Measurements from ENCODE around the gene PRDX5.

PRDX5 gene

GRCh38 chr11:64330888-64331287 lies 13.0 kb downstream of the PRDX5 start:
- no peak for DNase-seq

GRCh38 chr11:64331569-64332371 lies 13.8 kb downstream of the PRDX5 start:
- peak; percentile 35 for DNase-seq

- no peak for DNase-seq
These were observed 15.6 kb downstream of the PRDX5 start for GRCh38 chr11:64333556-64333955.

DNA sequence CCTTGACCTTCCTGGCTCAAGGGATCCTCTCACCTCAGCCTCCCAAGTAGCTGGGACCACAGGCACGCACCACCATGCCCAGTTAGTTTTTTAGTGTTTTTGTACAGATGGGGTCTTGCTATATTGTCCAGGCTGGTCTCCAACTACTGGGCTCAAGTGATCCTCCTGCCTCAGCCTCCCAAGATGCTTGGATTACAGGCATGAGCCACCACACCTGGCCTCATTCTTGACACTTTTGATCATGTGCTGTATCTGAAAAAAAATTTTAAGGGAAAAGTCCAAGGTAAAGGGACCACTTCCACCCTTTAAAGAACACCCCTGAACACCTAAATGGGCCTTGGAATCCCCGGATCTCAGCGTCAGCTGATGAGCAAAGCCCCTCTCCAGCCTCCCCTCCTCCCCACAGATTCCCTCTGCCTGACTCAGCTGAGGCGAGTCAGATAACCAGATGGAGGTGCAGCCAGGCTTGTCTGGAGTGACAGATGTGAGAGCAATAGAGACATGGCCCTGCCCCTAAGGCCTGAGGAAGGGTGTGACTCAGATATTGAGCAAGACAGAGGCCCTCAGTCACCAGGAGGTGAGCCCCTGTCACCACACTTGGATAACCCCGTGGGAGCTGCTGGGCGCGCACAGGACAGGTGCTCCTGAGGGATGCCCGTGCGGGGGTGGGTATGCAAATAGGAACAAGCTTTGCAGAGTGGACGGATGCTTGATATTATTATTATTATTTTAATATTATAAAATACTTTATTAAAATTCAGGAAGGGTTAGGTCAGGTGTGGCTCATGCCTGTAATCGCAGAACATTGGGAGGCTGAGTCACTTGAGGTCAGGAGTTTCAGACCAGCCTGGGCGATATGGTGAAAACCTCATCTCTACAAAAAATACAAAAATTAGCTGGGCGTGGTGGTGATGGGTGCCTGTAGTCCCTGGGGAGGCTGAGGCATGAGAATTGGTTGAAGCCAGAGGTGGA lies 17.1 kb downstream of the PRDX5 start:
- peak; percentile 71 for DNase-seq

- DNase-seq = no peak
These were observed 19.8 kb downstream of the PRDX5 start for GRCh38 chr11:64337538-64338249.

DNA sequence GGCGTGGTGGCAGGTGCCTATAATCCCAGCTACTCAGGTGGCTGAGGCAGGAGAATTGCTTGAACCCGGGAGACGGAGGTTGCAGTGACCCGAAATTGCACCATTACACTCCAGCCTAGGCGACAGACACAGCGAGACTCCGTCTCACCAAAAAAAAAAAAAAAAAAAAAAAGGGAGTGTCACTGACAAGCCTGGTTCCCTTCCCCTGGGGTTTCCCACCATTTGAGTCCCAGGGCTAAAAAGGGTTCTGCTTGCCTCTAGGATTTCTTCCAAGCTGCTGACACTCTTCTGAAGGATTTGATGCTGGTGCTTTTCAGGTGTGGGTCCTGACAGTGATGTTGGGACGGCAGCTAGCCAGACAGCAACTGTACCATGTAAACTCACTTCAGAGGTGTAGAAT lies 20.8 kb downstream of the PRDX5 start:
- no peak for DNase-seq

GRCh38 chr11:64339286-64339685 lies 21.4 kb downstream of the PRDX5 start:
- no peak for DNase-seq

DNA sequence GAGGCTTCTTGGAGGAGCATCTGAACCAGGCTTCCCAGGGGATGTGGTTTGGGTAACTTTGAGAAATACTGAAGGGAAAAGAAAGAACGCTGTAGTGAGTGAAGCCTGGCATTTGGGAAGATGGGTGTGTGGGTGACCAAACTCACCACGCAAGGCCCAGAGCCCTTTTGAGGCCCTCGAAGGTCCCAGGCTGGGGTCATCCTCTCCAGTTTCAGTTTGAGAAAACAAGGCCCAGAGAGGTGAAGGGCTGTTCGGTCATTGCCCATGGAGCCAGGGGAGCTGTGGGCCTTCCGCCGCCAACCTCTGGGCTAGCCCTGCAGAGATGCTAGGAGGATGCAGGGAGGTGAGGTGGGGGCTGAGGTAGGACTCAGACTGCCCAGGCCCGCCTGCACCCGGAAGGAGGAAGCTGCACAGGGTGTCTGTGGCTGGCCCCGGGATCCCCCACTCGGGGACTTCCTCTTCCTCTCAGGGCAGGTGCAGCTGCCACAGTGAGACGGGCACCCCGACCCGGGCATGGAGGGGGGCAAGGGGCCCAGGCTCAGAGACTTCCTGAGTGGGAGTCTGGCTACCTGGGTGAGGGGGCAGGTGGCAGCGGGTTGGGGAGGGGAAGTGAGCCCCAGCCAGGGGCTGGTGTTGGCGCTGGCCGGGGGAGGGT lies 22.0 kb downstream of the PRDX5 start, which contains the start of gene CCDC88B:
Gene CCDC88B, plus strand, starts transcription at position 451 of the 655 bp plus-strand sequence. Its CDS starts 63 bp downstream, at position 514.
- DNase-seq = no peak

DNA sequence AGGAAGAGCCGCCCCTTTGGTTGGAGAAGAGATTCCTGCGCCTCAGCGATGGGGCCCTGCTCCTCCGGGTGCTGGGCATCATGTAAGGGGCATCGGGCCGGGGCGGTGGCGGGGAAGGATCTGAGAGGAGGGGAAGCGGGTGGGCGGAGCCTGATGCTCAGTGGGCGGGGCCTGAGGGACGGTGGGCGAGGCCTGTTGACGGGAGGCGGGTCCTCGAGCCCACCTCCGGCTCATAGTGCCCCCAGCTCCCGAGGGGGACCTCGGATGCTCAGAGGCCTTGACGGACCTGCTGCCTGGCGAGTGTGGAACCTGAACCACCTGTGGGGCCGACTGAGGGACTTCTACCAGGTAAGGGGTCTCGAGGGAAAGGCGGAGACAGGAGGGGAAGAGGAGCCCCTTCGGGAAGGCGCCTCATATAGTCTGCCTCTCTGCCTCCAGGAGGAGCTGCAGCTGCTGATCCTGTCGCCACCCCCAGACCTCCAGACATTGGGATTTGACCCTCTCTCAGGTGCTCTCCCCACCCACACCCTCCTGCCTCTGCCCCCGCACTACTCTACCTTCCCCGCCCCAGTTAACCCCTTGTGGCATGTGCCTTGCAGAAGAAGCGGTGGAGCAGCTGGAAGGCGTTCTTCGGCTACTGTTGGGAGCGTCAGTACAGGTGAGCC lies 22.9 kb downstream of the PRDX5 start:
- DNase-seq = no peak

DNA sequence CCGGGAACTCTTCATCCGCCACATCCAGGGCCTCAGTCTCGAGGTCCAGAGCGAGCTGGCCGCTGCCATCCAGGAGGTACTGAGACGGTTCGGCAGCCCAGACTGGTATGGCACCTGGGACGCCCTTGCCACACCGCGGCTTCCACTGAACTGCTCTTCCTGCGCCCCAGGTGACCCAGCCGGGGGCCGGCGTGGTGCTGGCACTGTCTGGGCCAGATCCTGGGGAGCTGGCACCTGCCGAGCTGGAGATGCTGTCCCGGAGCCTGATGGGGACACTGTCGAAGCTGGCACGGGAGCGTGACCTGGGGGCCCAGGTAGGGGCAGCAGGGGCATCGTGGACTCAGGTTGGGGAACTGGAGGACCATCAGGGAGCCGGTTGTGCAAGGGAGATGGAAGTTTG lies 23.5 kb downstream of the PRDX5 start:
- no peak for DNase-seq

DNA sequence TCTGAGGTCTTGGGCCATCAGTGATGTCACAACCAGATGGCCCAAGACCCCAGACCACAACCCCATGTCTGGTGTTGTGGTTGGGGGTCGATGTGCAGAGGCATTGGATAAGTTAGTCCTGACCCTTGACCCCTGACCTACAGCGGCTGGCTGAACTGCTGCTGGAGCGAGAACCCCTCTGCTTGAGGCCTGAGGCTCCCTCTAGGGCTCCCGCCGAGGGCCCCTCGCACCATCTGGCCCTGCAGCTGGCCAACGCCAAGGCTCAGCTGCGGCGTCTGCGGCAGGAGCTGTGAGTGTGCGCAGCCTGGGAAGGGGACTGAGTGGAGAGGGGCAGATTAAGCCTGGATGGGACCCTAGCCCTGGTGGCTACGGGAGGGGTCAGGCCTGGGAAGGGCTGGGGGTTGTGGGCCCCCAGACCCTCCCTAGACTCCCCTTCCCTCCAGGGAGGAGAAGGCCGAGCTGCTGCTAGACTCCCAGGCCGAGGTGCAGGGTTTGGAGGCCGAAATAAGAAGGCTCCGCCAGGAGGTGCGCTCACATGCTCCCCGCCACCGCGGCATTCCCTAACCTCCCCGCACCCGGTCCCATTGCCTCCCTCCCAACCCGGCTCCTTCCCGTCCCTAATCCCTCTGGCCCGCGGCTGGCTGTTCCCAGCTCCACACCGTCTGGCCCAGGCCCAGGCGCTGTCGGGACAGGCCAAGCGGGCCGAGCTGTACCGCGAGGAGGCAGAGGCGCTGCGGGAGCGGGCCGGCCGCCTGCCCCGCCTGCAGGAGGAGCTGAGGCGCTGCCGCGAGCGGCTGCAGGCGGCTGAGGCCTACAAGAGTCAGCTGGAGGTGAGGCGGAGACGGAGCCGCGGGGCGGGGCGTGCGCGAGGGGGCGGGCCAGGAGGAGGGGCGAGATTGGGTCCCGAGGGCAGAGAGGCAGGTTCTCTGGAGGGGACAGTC lies 24.2 kb downstream of the PRDX5 start:
- DNase-seq = no peak

DNA sequence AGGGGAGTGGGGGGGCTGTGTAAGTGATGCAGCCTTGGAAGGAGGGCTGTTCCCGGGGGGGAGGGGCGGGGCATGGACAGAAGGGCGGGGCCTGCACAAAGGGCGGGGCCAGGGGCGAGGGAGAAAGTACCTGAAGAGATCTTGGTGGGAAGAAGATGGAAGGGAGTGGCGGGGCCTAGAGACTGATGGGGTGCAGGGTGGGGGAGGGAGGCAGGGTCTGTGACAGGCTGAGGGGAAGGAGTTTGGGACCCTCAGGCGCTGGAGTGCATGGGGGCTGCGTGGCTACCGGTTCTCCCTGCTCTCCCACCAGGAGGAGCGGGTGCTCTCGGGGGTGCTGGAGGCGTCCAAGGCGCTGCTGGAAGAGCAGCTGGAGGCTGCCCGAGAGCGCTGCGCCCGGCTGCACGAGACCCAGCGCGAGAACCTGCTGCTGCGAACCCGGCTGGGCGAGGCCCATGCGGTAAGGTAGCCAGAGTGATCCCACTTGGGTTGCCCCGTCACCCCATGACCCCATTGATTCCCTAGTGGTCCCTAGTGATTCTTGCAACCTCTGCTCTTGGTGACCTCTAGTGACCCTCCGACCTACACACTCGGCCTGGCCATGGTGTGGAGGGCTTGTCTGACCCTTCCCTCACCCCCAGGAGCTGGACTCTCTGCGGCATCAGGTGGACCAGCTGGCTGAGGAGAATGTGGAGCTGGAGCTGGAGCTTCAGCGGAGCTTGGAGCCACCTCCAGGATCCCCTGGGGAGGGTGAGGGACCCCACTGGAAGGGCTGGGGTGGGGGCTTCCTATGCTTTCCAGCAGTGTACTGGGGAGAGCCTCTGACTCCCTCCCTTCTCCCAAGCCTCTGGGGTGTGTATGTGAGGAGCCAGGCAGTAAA lies 25.2 kb downstream of the PRDX5 start:
- DNase-seq = no peak

- no peak for DNase-seq
These were observed 26.0 kb downstream of the PRDX5 start for GRCh38 chr11:64343767-64344559.

- DNase-seq = no peak
These were observed 26.9 kb downstream of the PRDX5 start for GRCh38 chr11:64344787-64345186.

DNA sequence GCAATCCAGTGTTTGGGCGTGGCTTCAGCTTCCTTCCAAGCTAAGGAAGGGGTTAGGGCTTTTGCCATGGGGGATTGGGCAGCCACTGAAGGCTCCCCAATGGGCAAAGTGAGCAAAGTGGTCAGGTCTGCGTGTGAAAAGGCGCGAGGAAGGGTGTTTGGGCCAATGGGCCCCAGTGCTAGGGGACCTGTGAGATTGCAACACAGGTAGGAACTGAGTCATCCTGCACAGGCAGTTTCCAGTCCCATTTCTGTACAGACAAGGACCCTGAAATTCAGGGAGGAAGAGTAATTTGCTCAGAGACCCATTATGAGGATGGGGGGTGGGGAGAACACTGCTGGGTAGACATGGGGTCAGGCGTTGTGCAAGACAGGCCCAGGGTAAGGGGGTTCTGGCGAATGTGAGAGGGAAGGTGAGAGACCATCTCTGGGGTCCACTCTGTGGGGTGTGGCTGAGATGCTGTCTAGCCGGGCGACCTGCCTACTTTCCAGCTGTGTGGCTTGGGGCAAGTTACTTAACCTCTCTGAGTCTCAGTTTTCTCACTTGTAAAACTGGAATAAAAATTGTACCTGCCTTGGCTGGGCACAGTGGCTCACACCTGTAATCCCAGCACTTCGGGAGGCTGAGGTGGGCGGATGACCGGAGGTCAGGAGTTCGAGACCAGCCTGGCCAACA lies 29.4 kb downstream of the PRDX5 start:
- DNase-seq = no peak

GRCh38 chr11:64348383-64349024 lies 30.6 kb downstream of the PRDX5 start:
- no peak for DNase-seq

DNA sequence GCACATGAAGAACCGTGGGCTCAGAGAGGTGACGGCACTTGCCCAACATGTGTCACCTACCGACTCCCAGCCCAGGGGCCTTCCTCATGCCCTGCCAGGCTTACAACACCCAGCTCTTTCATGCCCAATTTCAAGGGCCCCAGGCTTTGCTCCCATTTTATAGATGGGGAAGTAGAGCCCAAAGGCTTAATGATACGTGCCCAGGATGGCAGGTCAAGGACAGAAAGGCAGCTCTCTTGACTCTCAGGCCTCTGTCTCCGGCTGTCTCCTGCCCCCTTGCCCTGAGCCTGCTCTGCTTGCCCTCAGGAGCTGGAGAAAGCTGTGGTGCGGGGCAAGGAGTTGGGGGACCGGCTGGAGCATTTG lies 31.1 kb downstream of the PRDX5 start:
- no peak for DNase-seq

GRCh38 chr11:64349404-64349803 lies 31.5 kb downstream of the PRDX5 start:
- DNase-seq = no peak

Measured in DMS79 (cell line).